K562 (cell line): ENCODE results near the gene XKR7. TPM values are rescaled to one million over a fixed set of nuclear protein-coding genes. Genes with fewer than 3 reads are reported as not detected.

Experiments used
- CCAR2 ChIP-seq: fragments of 200-400 bp; formaldehyde crosslinking; IDR thresholded peaks from 2 replicates; pipeline ENCODE4 v1.6.1; 2017; ENCODE audit warnings: mild to moderate bottlenecking, low read depth, low read length
- ELF1 ChIP-seq: fragments of 200-800 bp; sonication (Bioruptor generic); IDR thresholded peaks from 2 replicates; pipeline ENCODE4 v1.6.1; 2016; ENCODE audit warnings: missing genetic modification characterization, missing compliant biosample characterization
- GABPB1 ChIP-seq: sonication (generic); formaldehyde crosslinking; IDR thresholded peaks from 2 replicates; pipeline ENCODE4 v1.8.0; 2022; ENCODE audit warnings: mild to moderate bottlenecking, missing genetic modification reagents
- GTF2E2 ChIP-seq: fragments of 200-800 bp; sonication (Bioruptor generic); IDR thresholded peaks from 2 replicates; pipeline ENCODE4 v1.6.1; 2016; ENCODE audit warnings: missing genetic modification characterization, missing compliant biosample characterization
- IFI16 ChIP-seq: fragments of 250-450 bp; sonication (Bioruptor Pico); IDR thresholded peaks from 2 replicates; pipeline ENCODE4 v2.1.2; 2022; ENCODE audit warnings: mild to moderate bottlenecking, inconsistent platforms
- JUND ChIP-seq, 2 experiments: IDR thresholded peaks; 2 replicates in 1 of 2; 3 replicates in 1 of 2; pipeline ENCODE4 v1.6.1; 2011; ENCODE audit warnings: borderline replicate concordance in 2 of 2, low read depth in 2 of 2, low read length in 2 of 2, improper control_type of control experiment in 1 of 2, missing biosample characterization in 1 of 2, missing genetic modification characterization in 1 of 2, missing genetic modification reagents in 1 of 2
- L3MBTL2 ChIP-seq: fragments of 450-650 bp; IDR thresholded peaks from 2 replicates; pipeline ENCODE4 v1.6.1; 2016; ENCODE audit warnings: mild to moderate bottlenecking, moderate library complexity
- MBD1 ChIP-seq: fragments of 250-450 bp; sonication (Bioruptor Pico); IDR thresholded peaks from 2 replicates; pipeline ENCODE4 v1.8.0; 2022; ENCODE audit warnings: inconsistent platforms
- MEIS2 ChIP-seq: fragments of 450-650 bp; IDR thresholded peaks from 2 replicates; pipeline ENCODE4 v1.6.1; 2014; ENCODE audit warnings: mild to moderate bottlenecking; ENCODE audit not compliant: partially characterized antibody
- NFXL1 ChIP-seq: fragments of 450-650 bp; formaldehyde crosslinking; IDR thresholded peaks from 2 replicates; pipeline ENCODE4 v1.4.0; 2021; ENCODE audit warnings: mild to moderate bottlenecking
- NR2C2 ChIP-seq, 2 experiments: fragments of 200-800 bp in 1 of 2; sonication (Bioruptor generic) in 1 of 2; sonication (generic) in 1 of 2; formaldehyde crosslinking in 1 of 2; IDR thresholded peaks; 2 replicates each; pipeline versions ENCODE4 v1.6.1 to v1.8.0; 2016 to 2022; ENCODE audit warnings: mild to moderate bottlenecking in 1 of 2, missing compliant biosample characterization in 1 of 2, missing genetic modification characterization in 1 of 2, missing genetic modification reagents in 1 of 2
- PATZ1 ChIP-seq: fragments of 250-450 bp; sonication (Bioruptor Pico); IDR thresholded peaks from 2 replicates; pipeline ENCODE4 v1.5.0; 2020; ENCODE audit warnings: mild to moderate bottlenecking, borderline replicate concordance
- PHB ChIP-seq: fragments of 250-450 bp; sonication (Bioruptor Pico); IDR thresholded peaks from 2 replicates; pipeline ENCODE4 v1.5.0; 2021
- POLR2B ChIP-seq: fragments of 450-650 bp; IDR thresholded peaks from 2 replicates; pipeline ENCODE4 v1.6.1; 2018; ENCODE audit warnings: low read depth; ENCODE audit not compliant: partially characterized antibody
- SMARCA5 ChIP-seq: fragments of 450-650 bp; IDR thresholded peaks from 2 replicates; pipeline ENCODE4 v1.6.1; 2016
- TARDBP ChIP-seq: fragments of 450-650 bp; IDR thresholded peaks from 2 replicates; pipeline ENCODE4 v1.6.1; 2016
- TRIM24 ChIP-seq, 2 experiments: fragments of 450-650 bp; IDR thresholded peaks; 2 replicates each; pipeline ENCODE4 v1.6.1; 2016
- ZNF354B ChIP-seq: fragments of 250-450 bp; sonication (Bioruptor Pico); IDR thresholded peaks from 2 replicates; pipeline ENCODE4 v1.4.0; 2020
- ZNF384 ChIP-seq: IDR thresholded peaks from 2 replicates; pipeline ENCODE4 v1.6.1; 2012; ENCODE audit warnings: low read depth, low read length, improper control_type of control experiment
- ZNF584 ChIP-seq: fragments of 200-800 bp; sonication (Bioruptor generic); IDR thresholded peaks from 2 replicates; pipeline ENCODE4 v1.6.1; 2016; ENCODE audit warnings: low read depth, mild to moderate bottlenecking, missing genetic modification characterization, missing compliant biosample characterization
- polyA plus RNA-seq, 8 experiments: library from polyadenylated mRNA; depleted of rRNA in 4 of 8; stranded (reverse) in 5 of 8; unstranded in 3 of 8; fragments of >200 nt; fragmentation: Nextera tagmentation in 2 of 8; fragmentation: Illumina TruSeq in 1 of 8; extraction: Ambion mirVana in 2 of 8; extraction: Trizol in 1 of 8; gene quantifications; 2 replicates each; pipeline versions ENCODE4 v1.2.1 to v1.2.3, GENCODE V29; 2011 to 2014; ENCODE audit warnings: inconsistent platforms in 1 of 8, missing spikeins in 1 of 8
- total RNA-seq, 7 experiments: library from RNA; depleted of rRNA in 6 of 7; stranded (reverse); fragments of >200 nt in 6 of 7; fragmentation: Illumina TruSeq in 2 of 7; extraction: Trizol in 2 of 7; gene quantifications; 2 replicates each; pipeline versions ENCODE4 v1.2.1 to v1.2.3, GENCODE V29; 2011 to 2021; ENCODE audit warnings: low replicate concordance in 1 of 7
- TF ChIP-seq, protein P1 (sequence below): fragments of 450-650 bp; formaldehyde crosslinking; IDR thresholded peaks from 2 replicates; pipeline ENCODE4 v1.4.0; 2020; ENCODE audit warnings: mild to moderate bottlenecking
- TF ChIP-seq, protein P2 (sequence below): fragments of 450-650 bp; conservative IDR thresholded peaks from 2 replicates; pipeline ENCODE4 v1.6.1; 2016; ENCODE audit warnings: missing genetic modification characterization, low read depth, mild to moderate bottlenecking, control low read depth, missing compliant biosample characterization

XKR7 gene
- total and polyA plus RNA-seq, 9 of the 15 experiments (the other 6 are each of a cell fraction or from before 2014, with no cell fraction given) = 0.02 TPM; not detected in 8

DNA sequence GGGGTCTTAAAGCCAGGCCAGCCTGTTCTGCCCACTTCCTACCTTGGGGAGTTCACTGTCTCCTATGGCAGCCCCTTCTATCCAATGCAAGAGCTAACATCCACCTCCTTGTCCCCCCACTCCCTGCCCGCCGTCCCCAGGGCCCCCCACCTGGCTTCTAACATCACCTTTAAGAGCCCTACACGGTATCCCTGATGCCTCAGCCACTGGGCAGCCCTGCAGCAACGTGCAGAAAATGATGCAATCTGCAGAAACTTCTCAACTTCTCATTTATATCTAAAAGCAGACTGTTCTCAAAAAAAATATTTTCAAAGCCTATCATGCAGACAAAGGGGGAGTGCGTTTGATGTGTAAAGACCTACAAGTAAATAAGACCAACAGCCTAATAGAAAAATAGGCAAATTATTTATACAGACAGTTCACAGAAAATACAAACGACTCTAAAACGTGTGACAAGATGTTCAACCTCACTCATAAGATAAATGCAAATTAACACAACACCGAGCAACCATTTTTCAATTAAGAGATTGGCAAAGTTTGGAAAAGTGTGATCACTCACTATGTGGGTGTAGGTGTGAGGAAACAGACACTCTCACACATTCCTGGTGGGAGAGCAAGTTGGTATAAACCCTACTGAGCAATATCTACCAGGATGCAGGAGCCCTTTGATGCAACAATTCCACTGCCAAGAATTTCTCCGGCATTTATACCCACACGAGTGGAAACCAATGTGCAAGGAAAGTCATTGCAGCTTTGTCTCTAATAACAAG is 69.0 kb downstream of the XKR7 start (continued):
- TF ChIP-seq MBD1 (CRISPR knock-in tag) = no peak
- 0 out of 2 replicates have a peak, but pooled peaks have one; percentile 34 for TF ChIP-seq GTF2E2
- peak; percentile 57; the same call in 1 of the 2 replicates for TF ChIP-seq ZNF584 (CRISPR knock-in tag)
- TF ChIP-seq, protein P1, sequence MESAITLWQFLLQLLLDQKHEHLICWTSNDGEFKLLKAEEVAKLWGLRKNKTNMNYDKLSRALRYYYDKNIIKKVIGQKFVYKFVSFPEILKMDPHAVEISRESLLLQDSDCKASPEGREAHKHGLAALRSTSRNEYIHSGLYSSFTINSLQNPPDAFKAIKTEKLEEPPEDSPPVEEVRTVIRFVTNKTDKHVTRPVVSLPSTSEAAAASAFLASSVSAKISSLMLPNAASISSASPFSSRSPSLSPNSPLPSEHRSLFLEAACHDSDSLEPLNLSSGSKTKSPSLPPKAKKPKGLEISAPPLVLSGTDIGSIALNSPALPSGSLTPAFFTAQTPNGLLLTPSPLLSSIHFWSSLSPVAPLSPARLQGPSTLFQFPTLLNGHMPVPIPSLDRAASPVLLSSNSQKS = no peak
- no peak for TF ChIP-seq IFI16 (CRISPR knock-in tag)
- TF ChIP-seq, protein P2, sequence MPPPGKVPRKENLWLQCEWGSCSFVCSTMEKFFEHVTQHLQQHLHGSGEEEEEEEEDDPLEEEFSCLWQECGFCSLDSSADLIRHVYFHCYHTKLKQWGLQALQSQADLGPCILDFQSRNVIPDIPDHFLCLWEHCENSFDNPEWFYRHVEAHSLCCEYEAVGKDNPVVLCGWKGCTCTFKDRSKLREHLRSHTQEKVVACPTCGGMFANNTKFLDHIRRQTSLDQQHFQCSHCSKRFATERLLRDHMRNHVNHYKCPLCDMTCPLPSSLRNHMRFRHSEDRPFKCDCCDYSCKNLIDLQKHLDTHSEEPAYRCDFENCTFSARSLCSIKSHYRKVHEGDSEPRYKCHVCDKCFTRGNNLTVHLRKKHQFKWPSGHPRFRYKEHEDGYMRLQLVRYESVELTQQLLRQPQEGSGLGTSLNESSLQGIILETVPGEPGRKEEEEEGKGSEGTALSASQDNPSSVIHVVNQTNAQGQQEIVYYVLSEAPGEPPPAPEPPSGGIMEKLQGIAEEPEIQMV = no peak
- peak; percentile 75; the same call in 1 of the 2 replicates for TF ChIP-seq L3MBTL2
- TF ChIP-seq JUND (IDR thresholded peaks at IDR 0.05; ENCODE audit: borderline replicate concordance, low read depth, low read length) = peak; percentile 80
- peak; percentile 32; the same call in 1 of the 3 replicates for TF ChIP-seq JUND (tag; IDR thresholded peaks at IDR 0.05; ENCODE audit: borderline replicate concordance, low read depth, low read length)
- no peak for TF ChIP-seq GABPB1 (CRISPR knock-in tag)
- no peak for TF ChIP-seq PHB (CRISPR knock-in tag)
- no peak for TF ChIP-seq NFXL1 (CRISPR knock-in tag)
- no peak for TF ChIP-seq ZNF384
- TF ChIP-seq NR2C2 (CRISPR knock-in tag; IDR thresholded peaks at IDR 0.05) = no peak
- TF ChIP-seq NR2C2 (tag; IDR thresholded peaks at IDR 0.05) = no peak
- TF ChIP-seq ELF1 (tag) = no peak
- no peak for TF ChIP-seq POLR2B
- TF ChIP-seq SMARCA5 = no peak
- TF ChIP-seq TARDBP = 0 out of 2 replicates have a peak, but pooled peaks have one; percentile 20
- no peak for TF ChIP-seq MEIS2
- no peak for TF ChIP-seq CCAR2
- TF ChIP-seq ZNF354B (CRISPR knock-in tag) = no peak
- TF ChIP-seq PATZ1 (CRISPR knock-in tag) = no peak
- TF ChIP-seq TRIM24 (IDR thresholded peaks at IDR 0.05) = peak; percentile 80 to 90; a peak in 3 of 4 replicates
